PFSK-1 (cell line): ENCODE measurements around the gene ERG28.

Experiments used
- POLR2AphosphoS5 ChIP-seq: IDR thresholded peaks from 2 replicates; pipeline ENCODE4 v1.6.1; 2012; ENCODE audit warnings: low read depth, mild to moderate bottlenecking, control low read depth, low read length, moderate library complexity
- TAF1 ChIP-seq: IDR thresholded peaks from 2 replicates; pipeline ENCODE4 v1.6.1; 2012; ENCODE audit warnings: low read length, control low read depth, borderline replicate concordance; ENCODE audit not compliant: insufficient read depth
- TF ChIP-seq, protein P1 (sequence below), 2 experiments: IDR thresholded peaks; 2 replicates each; pipeline versions ENCODE4 v1.6.1 to v1.8.0; 2011 to 2012; ENCODE audit warnings: low read depth in 2 of 2, low read length in 2 of 2, control low read depth in 1 of 2, inconsistent platforms in 1 of 2, mild to moderate bottlenecking in 1 of 2, moderate library complexity in 1 of 2; ENCODE audit not compliant: insufficient read depth in 1 of 2

DNA sequence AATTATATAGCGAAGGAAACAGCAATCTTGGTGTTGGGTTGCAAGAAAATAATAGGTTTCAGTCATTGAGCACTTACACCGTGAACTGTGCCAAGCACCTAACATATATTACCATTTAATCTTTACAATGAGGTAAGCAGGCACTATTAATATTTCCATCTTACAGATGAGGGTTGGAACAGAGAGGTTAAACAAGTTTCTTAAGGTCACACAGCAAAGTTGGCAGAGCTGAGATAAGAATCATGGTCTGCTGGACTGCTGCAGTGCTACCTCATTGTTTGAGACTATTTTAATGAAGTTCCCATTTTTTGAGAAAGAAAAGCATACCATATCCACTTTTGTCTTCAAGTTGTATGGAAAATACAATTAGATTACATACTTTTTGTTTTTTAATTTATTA, 1.7 kb downstream of the ERG28 start:
- no peak for TF ChIP-seq POLR2AphosphoS5
- TF ChIP-seq TAF1: no peak
- TF ChIP-seq, protein P1, sequence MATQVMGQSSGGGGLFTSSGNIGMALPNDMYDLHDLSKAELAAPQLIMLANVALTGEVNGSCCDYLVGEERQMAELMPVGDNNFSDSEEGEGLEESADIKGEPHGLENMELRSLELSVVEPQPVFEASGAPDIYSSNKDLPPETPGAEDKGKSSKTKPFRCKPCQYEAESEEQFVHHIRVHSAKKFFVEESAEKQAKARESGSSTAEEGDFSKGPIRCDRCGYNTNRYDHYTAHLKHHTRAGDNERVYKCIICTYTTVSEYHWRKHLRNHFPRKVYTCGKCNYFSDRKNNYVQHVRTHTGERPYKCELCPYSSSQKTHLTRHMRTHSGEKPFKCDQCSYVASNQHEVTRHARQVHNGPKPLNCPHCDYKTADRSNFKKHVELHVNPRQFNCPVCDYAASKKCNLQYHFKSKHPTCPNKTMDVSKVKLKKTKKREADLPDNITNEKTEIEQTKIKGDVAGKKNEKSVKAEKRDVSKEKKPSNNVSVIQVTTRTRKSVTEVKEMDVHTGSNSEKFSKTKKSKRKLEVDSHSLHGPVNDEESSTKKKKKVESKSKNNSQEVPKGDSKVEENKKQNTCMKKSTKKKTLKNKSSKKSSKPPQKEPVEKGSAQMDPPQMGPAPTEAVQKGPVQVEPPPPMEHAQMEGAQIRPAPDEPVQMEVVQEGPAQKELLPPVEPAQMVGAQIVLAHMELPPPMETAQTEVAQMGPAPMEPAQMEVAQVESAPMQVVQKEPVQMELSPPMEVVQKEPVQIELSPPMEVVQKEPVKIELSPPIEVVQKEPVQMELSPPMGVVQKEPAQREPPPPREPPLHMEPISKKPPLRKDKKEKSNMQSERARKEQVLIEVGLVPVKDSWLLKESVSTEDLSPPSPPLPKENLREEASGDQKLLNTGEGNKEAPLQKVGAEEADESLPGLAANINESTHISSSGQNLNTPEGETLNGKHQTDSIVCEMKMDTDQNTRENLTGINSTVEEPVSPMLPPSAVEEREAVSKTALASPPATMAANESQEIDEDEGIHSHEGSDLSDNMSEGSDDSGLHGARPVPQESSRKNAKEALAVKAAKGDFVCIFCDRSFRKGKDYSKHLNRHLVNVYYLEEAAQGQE (IDR thresholded peaks at IDR 0.05; ENCODE audit: insufficient read depth in 1 of 2, low read depth in 2 of 2, low read length in 2 of 2): no peak
